OCI-LY1 (cell line): Measurements from ENCODE around the gene RFX6.

Experiments used
- H2AFZ ChIP-seq: fragments of 200-600 bp; sonication (generic), shearing (Covaris generic); 2 replicates; pipeline ENCODE4 v1.6.0; 2014; ENCODE audit warnings: antibody characterized with exemption, mild to moderate bottlenecking, low read length
- H3F3A ChIP-seq: fragments of 200-600 bp; sonication (generic), shearing (Covaris generic); 2 replicates; pipeline ENCODE4 v1.6.0; 2014; ENCODE audit warnings: mild to moderate bottlenecking, antibody characterized with exemption, low read length, moderate library complexity; ENCODE audit not compliant: insufficient read depth
- H3K27ac ChIP-seq: fragments of 200-600 bp; sonication (generic); 2 replicates; pipeline ENCODE4 v1.5.1; 2014; ENCODE audit warnings: low read length, mixed run types, mild to moderate bottlenecking, low read depth; ENCODE audit not compliant: poor library complexity, severe bottlenecking
- H3K27me3 ChIP-seq: fragments of 200-600 bp; sonication (generic); 2 replicates; pipeline ENCODE4 v1.6.0; 2014; ENCODE audit warnings: antibody characterized with exemption, mild to moderate bottlenecking, low read length, moderate library complexity; ENCODE audit not compliant: insufficient read depth
- H3K36me3 ChIP-seq: fragments of 200-600 bp; sonication (generic); 2 replicates; pipeline ENCODE4 v1.6.1; 2014; ENCODE audit warnings: mild to moderate bottlenecking, antibody characterized with exemption, low read length, moderate library complexity, mixed read lengths; ENCODE audit not compliant: insufficient read depth
- H3K4me1 ChIP-seq: fragments of 200-600 bp; sonication (generic); 2 replicates; pipeline ENCODE4 v1.5.1; 2014; ENCODE audit warnings: mild to moderate bottlenecking, low read length, moderate library complexity; ENCODE audit not compliant: insufficient read depth, severe bottlenecking
- H3K4me2 ChIP-seq: fragments of 200-600 bp; sonication (generic), shearing (Covaris generic); 2 replicates; pipeline ENCODE4 v1.6.1; 2014; ENCODE audit warnings: low read length
- H3K4me3 ChIP-seq: fragments of 200-600 bp; sonication (generic); 2 replicates; pipeline ENCODE4 v1.5.1; 2014; ENCODE audit warnings: low read length, low read depth, mild to moderate bottlenecking, mixed read lengths; ENCODE audit not compliant: poor library complexity, severe bottlenecking
- H3K79me2 ChIP-seq: fragments of 200-600 bp; shearing (Covaris generic); 2 replicates; pipeline ENCODE4 v1.6.1; 2016; ENCODE audit warnings: mixed run types, low read length, mixed read lengths; ENCODE audit not compliant: insufficient read depth
- H3K9ac ChIP-seq: fragments of 200-600 bp; sonication (generic), shearing (Covaris generic); 2 replicates; pipeline ENCODE4 v1.6.1; 2014; ENCODE audit warnings: mild to moderate bottlenecking, low read length, mixed read lengths
- H3K9me2 ChIP-seq: fragments of 200-600 bp; sonication (generic), shearing (Covaris generic); 2 replicates; pipeline ENCODE4 v1.6.1; 2014; ENCODE audit warnings: low read depth, mild to moderate bottlenecking, low read length, mixed read lengths
- H3K9me3 ChIP-seq: fragments of 200-600 bp; shearing (Covaris generic); 2 replicates; pipeline ENCODE4 v1.6.1; 2014; ENCODE audit warnings: low read length, mixed read lengths
- H4K20me1 ChIP-seq: fragments of 200-600 bp; sonication (generic), shearing (Covaris generic); 2 replicates; pipeline ENCODE4 v1.6.0; 2016; ENCODE audit warnings: mild to moderate bottlenecking, low read length; ENCODE audit not compliant: insufficient read depth
- CTCF ChIP-seq: fragments of 200-600 bp; sonication (generic), shearing (Covaris generic); IDR thresholded peaks from 2 replicates; pipeline ENCODE4 v1.5.1; 2017; ENCODE audit warnings: mild to moderate bottlenecking, antibody characterized with exemption, low read length, moderate library complexity, mixed read lengths
- EZH2 ChIP-seq: fragments of 200-600 bp; sonication (generic), shearing (Covaris generic); IDR thresholded peaks from 2 replicates; pipeline ENCODE4 v1.8.0; 2017; ENCODE audit warnings: borderline replicate concordance, mixed run types, mild to moderate bottlenecking, antibody characterized with exemption, low read length, moderate library complexity, mixed read lengths

RFX6 gene

GRCh38 chr6:116973976-116974375, 96.9 kb downstream of the RFX6 start:
- no peaks in the 10 kb centered on the region for H3K36me3 ChIP-seq
- no peak overlapping the region for H3K4me2 ChIP-seq
- H3K4me3 ChIP-seq = no peak overlapping the region
- H3K9ac ChIP-seq = no peak overlapping the region
- no peak overlapping the region for H2AFZ ChIP-seq
- H3K9me3 ChIP-seq = no peaks in the 10 kb centered on the region
- no peak for TF ChIP-seq EZH2
- no peak for TF ChIP-seq CTCF
- no peaks in the 10 kb centered on the region for H3K27me3 ChIP-seq
- no peaks in the 10 kb centered on the region for H3F3A ChIP-seq
- H3K27ac ChIP-seq = no peak overlapping the region
- H3K79me2 ChIP-seq = no peaks in the 10 kb centered on the region; the same call in 1 of the 2 replicates
- H3K9me2 ChIP-seq = no peaks in the 10 kb centered on the region
- H4K20me1 ChIP-seq = no peaks in the 10 kb centered on the region
- H3K4me1 ChIP-seq = no peaks in the 10 kb centered on the region

DNA sequence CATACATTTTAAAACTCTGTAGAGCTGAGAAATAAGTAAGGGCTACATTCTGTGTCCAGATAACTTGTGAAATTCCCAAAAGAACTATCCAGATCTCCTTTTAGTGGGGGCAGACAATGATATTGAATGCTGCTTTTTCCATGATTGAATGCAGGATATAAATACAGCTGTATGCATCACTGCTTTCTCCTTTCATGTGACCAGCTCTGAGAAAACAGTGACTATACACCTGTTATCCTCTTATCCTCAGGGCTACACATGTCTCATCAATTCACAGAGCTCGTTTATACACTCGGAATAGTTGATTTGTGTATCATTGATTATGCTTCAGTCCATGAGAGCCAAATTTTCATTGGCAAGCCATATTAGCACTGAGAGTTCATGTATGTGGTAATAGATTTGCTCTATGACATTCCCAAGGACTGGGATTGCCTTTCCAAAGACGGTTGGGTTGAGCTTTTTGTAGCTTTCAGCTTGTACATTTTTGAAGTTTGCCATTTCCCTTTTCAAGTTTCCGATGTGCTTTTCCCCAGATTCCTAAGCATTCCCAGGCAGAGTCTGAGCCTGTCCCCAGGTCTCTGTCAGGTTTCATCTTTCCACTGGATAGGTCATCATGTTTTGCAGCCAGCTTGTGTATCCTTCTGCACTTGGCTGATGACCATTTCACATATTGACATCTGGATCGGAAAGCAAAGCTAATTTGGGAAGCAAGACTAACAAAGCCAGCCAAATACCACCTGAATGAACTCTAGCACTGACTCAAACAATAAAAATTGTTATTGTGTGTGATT, 97.7 kb downstream of the RFX6 start:
- Histone ChIP-seq H3K4me3 (no peak overlapping the region), H3K9ac (no peak overlapping the region), H3K27ac (no peak overlapping the region), H3K79me2 (no peaks in the 10 kb centered on the region; the same call in 1 of the 2 replicates), H3F3A (no peaks in the 10 kb centered on the region), H3K27me3 (no peaks in the 10 kb centered on the region), H3K4me1 (no peaks in the 10 kb centered on the region), H4K20me1 (no peaks in the 10 kb centered on the region), H3K9me3 (no peaks in the 10 kb centered on the region), H3K9me2 (no peaks in the 10 kb centered on the region), H3K4me2 (no peak overlapping the region), H3K36me3 (no peaks in the 10 kb centered on the region), H2AFZ (no peak overlapping the region)
- TF ChIP-seq CTCF = no peak
- no peak for TF ChIP-seq EZH2

DNA sequence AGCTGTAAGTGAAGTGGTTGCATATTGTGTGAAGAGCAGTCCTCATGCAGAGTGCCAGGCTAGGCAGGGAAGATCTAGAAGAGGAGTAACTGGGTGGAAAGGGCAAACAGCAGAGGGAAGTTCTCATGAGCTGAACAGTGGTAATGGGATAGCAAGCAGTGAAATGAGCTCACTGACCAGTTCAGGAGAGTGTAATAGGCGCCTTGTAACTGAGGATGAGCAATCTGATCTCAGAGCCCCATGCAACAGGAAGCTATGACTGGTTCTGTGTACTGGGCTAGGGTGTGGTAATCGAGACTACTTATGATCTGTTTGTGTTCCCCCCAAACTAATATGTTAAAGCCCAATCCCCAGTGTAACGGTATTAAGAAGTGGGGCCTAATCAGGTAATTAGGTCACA, 98.6 kb downstream of the RFX6 start:
- Histone ChIP-seq H3K4me3 (no peak overlapping the region), H3K79me2 (no peaks in the 10 kb centered on the region; the same call in 1 of the 2 replicates), H3K9me3 (no peaks in the 10 kb centered on the region), H3F3A (no peaks in the 10 kb centered on the region), H3K27ac (no peak overlapping the region), H3K9me2 (no peaks in the 10 kb centered on the region), H4K20me1 (no peaks in the 10 kb centered on the region), H3K9ac (no peak overlapping the region), H3K4me1 (no peaks in the 10 kb centered on the region), H3K27me3 (no peaks in the 10 kb centered on the region), H2AFZ (no peak overlapping the region), H3K36me3 (no peaks in the 10 kb centered on the region), H3K4me2 (no peak overlapping the region)
- TF ChIP-seq CTCF (no peak), EZH2 (no peak)
